ENCODE results near the gene SGCD. TPM values are rescaled to one million over a fixed set of nuclear protein-coding genes. Genes with fewer than 3 reads are reported as not detected.

The SGCD gene
- total RNA-seq, 1 experiment from 2014 or later: not detected

GRCh38 chr5:156541582-156541981 lies 214.6 kb downstream of the SGCD start:
- RAD21 ChIA-PET (ENCODE audit: low non-redundant PET in 1 of 2, low total read pairs in 2 of 2, uncharacterized antibody in 2 of 2, unreplicated experiment in 2 of 2): no interaction called here
- CTCF ChIA-PET: no interaction called here
- Histone ChIP-seq H3K9me3 (ENCODE audit: control insufficient read depth in 1 of 2, insufficient read depth in 1 of 2, low read depth in 1 of 2, low read length in 2 of 2) (peaks cover 0 to 4% of the 10 kb centered on the region in 2 experiments; a peak in 1 of 4 replicates), H3K36me3 (ENCODE audit: control insufficient read depth in 1 of 2, insufficient read depth in 2 of 2, low read length in 2 of 2) (no peaks in the 10 kb centered on the region), H4K20me1 (ENCODE audit: insufficient read depth) (no peaks in the 10 kb centered on the region), H2AFZ (ENCODE audit: low read depth, low read length, poor library complexity, severe bottlenecking) (no peak overlapping the region), H3K4me2 (ENCODE audit: low read length) (no peak overlapping the region), H3K27me3 (ENCODE audit: insufficient read depth, low read length) (no peaks in the 10 kb centered on the region), H3K27ac (ENCODE audit: low read depth, low read length) (no peak overlapping the region), H3K9me2 (ENCODE audit: insufficient read depth) (no peaks in the 10 kb centered on the region), H3K9ac (ENCODE audit: low read length) (no peak overlapping the region), H3K4me1 (ENCODE audit: control insufficient read depth in 1 of 2, insufficient read depth in 2 of 2, low read length in 2 of 2) (no peaks in the 10 kb centered on the region), H3K4me3 (replicated peaks in 1 of 2; ENCODE audit: low read depth in 1 of 2, low read length in 2 of 2) (no peak overlapping the region), H3K79me2 (ENCODE audit: insufficient read depth, low read length) (no peaks in the 10 kb centered on the region)
- no peak for ATAC-seq
- DNase-seq (ENCODE audit: low read depth, low spot score): no peak
- intact Hi-C loops (cut with micrococcal nuclease): no loop called here
- TF ChIP-seq RAD21 (IDR thresholded peaks at IDR 0.05; ENCODE audit: low read depth) (no peak), EGR1 (IDR thresholded peaks at IDR 0.05; ENCODE audit: low read depth) (no peak), FOSL1 (IDR thresholded peaks at IDR 0.05; ENCODE audit: low read depth) (no peak), CTCF (IDR thresholded peaks at IDR 0.05 in 2 of 3, conservative IDR thresholded peaks at IDR 0.05 in 1 of 3; ENCODE audit: borderline replicate concordance in 1 of 3, insufficient read depth in 1 of 3, low read depth in 2 of 3, low read length in 2 of 3) (no peak), JUND (IDR thresholded peaks at IDR 0.05) (no peak), SIN3A (IDR thresholded peaks at IDR 0.05; ENCODE audit: low read depth) (no peak), CBX3 (IDR thresholded peaks at IDR 0.05; ENCODE audit: low read depth) (no peak), SP1 (IDR thresholded peaks at IDR 0.05; ENCODE audit: low read depth) (no peak), POLR2A (IDR thresholded peaks at IDR 0.05; ENCODE audit: borderline replicate concordance, extremely low read depth, insufficient read depth, insufficient read length) (no peak), EZH2 (IDR thresholded peaks at IDR 0.05) (no peak), CEBPB (IDR thresholded peaks at IDR 0.05; ENCODE audit: low read depth) (no peak), ELF1 (IDR thresholded peaks at IDR 0.05; ENCODE audit: borderline replicate concordance, low read depth) (no peak), TCF7L2 (IDR thresholded peaks at IDR 0.05; ENCODE audit: borderline replicate concordance, extremely low read depth, insufficient read depth, insufficient read length) (no peak), SRF (IDR thresholded peaks at IDR 0.05; ENCODE audit: low read depth) (no peak), ZNF274 (IDR thresholded peaks at IDR 0.05; ENCODE audit: low read depth, low read length) (no peak), EZH2phosphoT487 (IDR thresholded peaks at IDR 0.05; ENCODE audit: borderline replicate concordance) (no peak)
- TF ChIP-seq, protein P1, sequence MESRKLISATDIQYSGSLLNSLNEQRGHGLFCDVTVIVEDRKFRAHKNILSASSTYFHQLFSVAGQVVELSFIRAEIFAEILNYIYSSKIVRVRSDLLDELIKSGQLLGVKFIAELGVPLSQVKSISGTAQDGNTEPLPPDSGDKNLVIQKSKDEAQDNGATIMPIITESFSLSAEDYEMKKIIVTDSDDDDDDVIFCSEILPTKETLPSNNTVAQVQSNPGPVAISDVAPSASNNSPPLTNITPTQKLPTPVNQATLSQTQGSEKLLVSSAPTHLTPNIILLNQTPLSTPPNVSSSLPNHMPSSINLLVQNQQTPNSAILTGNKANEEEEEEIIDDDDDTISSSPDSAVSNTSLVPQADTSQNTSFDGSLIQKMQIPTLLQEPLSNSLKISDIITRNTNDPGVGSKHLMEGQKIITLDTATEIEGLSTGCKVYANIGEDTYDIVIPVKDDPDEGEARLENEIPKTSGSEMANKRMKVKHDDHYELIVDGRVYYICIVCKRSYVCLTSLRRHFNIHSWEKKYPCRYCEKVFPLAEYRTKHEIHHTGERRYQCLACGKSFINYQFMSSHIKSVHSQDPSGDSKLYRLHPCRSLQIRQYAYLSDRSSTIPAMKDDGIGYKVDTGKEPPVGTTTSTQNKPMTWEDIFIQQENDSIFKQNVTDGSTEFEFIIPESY (IDR thresholded peaks at IDR 0.05; ENCODE audit: extremely low read depth, insufficient replicate concordance, low read length): no peak
- TF ChIP-seq, protein P2, sequence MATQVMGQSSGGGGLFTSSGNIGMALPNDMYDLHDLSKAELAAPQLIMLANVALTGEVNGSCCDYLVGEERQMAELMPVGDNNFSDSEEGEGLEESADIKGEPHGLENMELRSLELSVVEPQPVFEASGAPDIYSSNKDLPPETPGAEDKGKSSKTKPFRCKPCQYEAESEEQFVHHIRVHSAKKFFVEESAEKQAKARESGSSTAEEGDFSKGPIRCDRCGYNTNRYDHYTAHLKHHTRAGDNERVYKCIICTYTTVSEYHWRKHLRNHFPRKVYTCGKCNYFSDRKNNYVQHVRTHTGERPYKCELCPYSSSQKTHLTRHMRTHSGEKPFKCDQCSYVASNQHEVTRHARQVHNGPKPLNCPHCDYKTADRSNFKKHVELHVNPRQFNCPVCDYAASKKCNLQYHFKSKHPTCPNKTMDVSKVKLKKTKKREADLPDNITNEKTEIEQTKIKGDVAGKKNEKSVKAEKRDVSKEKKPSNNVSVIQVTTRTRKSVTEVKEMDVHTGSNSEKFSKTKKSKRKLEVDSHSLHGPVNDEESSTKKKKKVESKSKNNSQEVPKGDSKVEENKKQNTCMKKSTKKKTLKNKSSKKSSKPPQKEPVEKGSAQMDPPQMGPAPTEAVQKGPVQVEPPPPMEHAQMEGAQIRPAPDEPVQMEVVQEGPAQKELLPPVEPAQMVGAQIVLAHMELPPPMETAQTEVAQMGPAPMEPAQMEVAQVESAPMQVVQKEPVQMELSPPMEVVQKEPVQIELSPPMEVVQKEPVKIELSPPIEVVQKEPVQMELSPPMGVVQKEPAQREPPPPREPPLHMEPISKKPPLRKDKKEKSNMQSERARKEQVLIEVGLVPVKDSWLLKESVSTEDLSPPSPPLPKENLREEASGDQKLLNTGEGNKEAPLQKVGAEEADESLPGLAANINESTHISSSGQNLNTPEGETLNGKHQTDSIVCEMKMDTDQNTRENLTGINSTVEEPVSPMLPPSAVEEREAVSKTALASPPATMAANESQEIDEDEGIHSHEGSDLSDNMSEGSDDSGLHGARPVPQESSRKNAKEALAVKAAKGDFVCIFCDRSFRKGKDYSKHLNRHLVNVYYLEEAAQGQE (IDR thresholded peaks at IDR 0.05; ENCODE audit: low read depth): no peak
- TF ChIP-seq, protein P3, sequence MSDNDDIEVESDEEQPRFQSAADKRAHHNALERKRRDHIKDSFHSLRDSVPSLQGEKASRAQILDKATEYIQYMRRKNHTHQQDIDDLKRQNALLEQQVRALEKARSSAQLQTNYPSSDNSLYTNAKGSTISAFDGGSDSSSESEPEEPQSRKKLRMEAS (IDR thresholded peaks at IDR 0.05): no peak
- BruUV-seq (replicated peaks): no TSS peak
- POLR2A ChIA-PET: no interaction called here

Data from HCT116 (cell line).